Measurements from ENCODE around the gene FAM13A.

Gene FAM13A

DNA sequence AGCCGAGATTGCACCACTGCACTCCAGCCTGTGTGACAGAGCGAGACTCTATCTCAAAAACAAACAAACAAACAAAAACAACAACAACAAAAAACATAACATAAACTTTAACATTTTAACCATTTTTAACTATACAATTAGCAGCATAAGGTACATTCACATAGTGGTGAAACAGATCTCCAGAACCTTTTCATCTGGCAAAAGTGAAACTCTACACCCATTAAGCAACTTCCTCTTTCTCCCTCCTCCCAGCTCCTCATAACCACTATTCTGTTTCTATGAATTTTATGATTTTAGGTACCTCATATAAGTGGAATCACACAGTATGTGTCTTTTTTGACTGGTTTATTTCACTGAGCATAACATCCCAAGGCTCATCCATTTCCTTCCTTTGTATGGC lies 103.6 kb downstream of the FAM13A start:
- Histone ChIP-seq H3K4me2 (ENCODE audit: low read length) (no peak overlapping the region), H3K4me3 (ENCODE audit: low read length) (no peak overlapping the region), H3K9me2 (replicated peaks; ENCODE audit: control insufficient read depth, low read length) (no peaks in the 10 kb centered on the region), H3K27me3 (ENCODE audit: control insufficient read depth, low read length) (no peaks in the 10 kb centered on the region), H3K27ac (ENCODE audit: low read depth, low read length) (no peak overlapping the region), H3K36me3 (ENCODE audit: control insufficient read depth, low read length) (no peaks in the 10 kb centered on the region), H3K79me2 (ENCODE audit: control insufficient read depth, low read length) (no peaks in the 10 kb centered on the region), H3F3A (ENCODE audit: control insufficient read depth, insufficient read depth) (no peaks in the 10 kb centered on the region), H4K20me1 (ENCODE audit: control insufficient read depth, insufficient read depth, low read depth, low read length) (no peaks in the 10 kb centered on the region), H3K4me1 (ENCODE audit: control insufficient read depth, low read length) (no peaks in the 10 kb centered on the region), H3K9me3 (ENCODE audit: control insufficient read depth, insufficient read depth, low read length) (no peaks in the 10 kb centered on the region)
- TF ChIP-seq, protein P1, sequence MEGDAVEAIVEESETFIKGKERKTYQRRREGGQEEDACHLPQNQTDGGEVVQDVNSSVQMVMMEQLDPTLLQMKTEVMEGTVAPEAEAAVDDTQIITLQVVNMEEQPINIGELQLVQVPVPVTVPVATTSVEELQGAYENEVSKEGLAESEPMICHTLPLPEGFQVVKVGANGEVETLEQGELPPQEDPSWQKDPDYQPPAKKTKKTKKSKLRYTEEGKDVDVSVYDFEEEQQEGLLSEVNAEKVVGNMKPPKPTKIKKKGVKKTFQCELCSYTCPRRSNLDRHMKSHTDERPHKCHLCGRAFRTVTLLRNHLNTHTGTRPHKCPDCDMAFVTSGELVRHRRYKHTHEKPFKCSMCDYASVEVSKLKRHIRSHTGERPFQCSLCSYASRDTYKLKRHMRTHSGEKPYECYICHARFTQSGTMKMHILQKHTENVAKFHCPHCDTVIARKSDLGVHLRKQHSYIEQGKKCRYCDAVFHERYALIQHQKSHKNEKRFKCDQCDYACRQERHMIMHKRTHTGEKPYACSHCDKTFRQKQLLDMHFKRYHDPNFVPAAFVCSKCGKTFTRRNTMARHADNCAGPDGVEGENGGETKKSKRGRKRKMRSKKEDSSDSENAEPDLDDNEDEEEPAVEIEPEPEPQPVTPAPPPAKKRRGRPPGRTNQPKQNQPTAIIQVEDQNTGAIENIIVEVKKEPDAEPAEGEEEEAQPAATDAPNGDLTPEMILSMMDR (IDR thresholded peaks at IDR 0.05; ENCODE audit: low read depth, low read length, poor library complexity, severe bottlenecking), result no peak
- TF ChIP-seq EZH2phosphoT487 (IDR thresholded peaks at IDR 0.05; ENCODE audit: borderline replicate concordance, low read length), result no peak

DNA sequence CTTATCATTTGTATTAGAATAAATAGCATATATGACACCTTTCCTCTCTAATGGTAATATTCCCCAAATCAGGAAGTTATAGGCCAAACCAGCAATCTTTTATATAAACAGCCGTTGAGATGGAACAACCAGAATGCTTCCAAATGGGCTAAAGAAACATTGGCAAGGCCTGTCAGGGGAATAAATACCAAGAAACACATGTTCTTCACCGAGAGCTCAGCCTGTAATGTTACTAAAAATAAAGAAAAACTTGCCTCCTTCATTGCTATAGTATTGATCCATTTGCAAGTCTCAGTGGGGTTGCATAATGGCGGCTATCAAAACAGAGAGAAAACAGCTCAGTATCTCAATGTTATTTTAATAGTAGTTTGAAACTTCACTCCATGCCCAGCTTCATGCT lies 104.9 kb downstream of the FAM13A start:
- H3K9me2 ChIP-seq (replicated peaks; ENCODE audit: control insufficient read depth, low read length), result no peaks in the 10 kb centered on the region
- no peaks in the 10 kb centered on the region for H4K20me1 ChIP-seq (ENCODE audit: control insufficient read depth, insufficient read depth, low read depth, low read length)
- no peaks in the 10 kb centered on the region for H3F3A ChIP-seq (ENCODE audit: control insufficient read depth, insufficient read depth)
- no peaks in the 10 kb centered on the region for H3K27me3 ChIP-seq (ENCODE audit: control insufficient read depth, low read length)
- H3K4me2 ChIP-seq (ENCODE audit: low read length), result no peak overlapping the region
- H3K9me3 ChIP-seq (ENCODE audit: control insufficient read depth, insufficient read depth, low read length), result no peaks in the 10 kb centered on the region
- no peaks in the 10 kb centered on the region for H3K79me2 ChIP-seq (ENCODE audit: control insufficient read depth, low read length)
- no peaks in the 10 kb centered on the region for H3K4me1 ChIP-seq (ENCODE audit: control insufficient read depth, low read length)
- TF ChIP-seq EZH2phosphoT487 (IDR thresholded peaks at IDR 0.05; ENCODE audit: borderline replicate concordance, low read length), result no peak
- TF ChIP-seq, protein P1 (IDR thresholded peaks at IDR 0.05; ENCODE audit: low read depth, low read length, poor library complexity, severe bottlenecking), result no peak
- no peaks in the 10 kb centered on the region for H3K36me3 ChIP-seq (ENCODE audit: control insufficient read depth, low read length)
- no peak overlapping the region for H3K4me3 ChIP-seq (ENCODE audit: low read length)
- H3K27ac ChIP-seq (ENCODE audit: low read depth, low read length), result no peak overlapping the region

DNA sequence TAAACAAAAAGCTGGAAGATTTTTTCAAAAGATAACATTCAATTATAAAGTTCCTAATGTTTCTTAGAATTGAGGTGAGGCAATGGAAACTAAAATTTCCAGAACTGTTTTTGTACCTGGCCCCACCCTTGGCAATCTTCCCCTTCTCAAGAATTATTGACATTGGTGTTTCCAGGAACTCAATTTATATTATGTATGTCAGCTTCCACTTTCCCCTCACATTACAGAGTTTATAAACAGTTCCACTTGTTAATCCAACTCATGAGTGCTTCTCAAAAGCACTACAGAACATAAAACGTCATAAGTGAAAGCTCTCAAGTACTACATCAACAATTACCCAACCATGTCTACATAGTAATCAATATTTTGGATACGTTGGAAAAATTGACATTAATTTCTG lies 107.4 kb downstream of the FAM13A start:
- H3K4me2 ChIP-seq (ENCODE audit: low read length), result no peak overlapping the region
- no peaks in the 10 kb centered on the region for H3K4me1 ChIP-seq (ENCODE audit: control insufficient read depth, low read length)
- H3K4me3 ChIP-seq (ENCODE audit: low read length), result no peak overlapping the region
- no peaks in the 10 kb centered on the region for H3K27me3 ChIP-seq (ENCODE audit: control insufficient read depth, low read length)
- no peaks in the 10 kb centered on the region for H3F3A ChIP-seq (ENCODE audit: control insufficient read depth, insufficient read depth)
- no peaks in the 10 kb centered on the region for H4K20me1 ChIP-seq (ENCODE audit: control insufficient read depth, insufficient read depth, low read depth, low read length)
- no peaks in the 10 kb centered on the region for H3K9me2 ChIP-seq (replicated peaks; ENCODE audit: control insufficient read depth, low read length)
- H3K9me3 ChIP-seq (ENCODE audit: control insufficient read depth, insufficient read depth, low read length), result no peaks in the 10 kb centered on the region
- no peaks in the 10 kb centered on the region for H3K36me3 ChIP-seq (ENCODE audit: control insufficient read depth, low read length)
- H3K79me2 ChIP-seq (ENCODE audit: control insufficient read depth, low read length), result no peaks in the 10 kb centered on the region
- TF ChIP-seq, protein P1 (IDR thresholded peaks at IDR 0.05; ENCODE audit: low read depth, low read length, poor library complexity, severe bottlenecking), result no peak
- no peak for TF ChIP-seq EZH2phosphoT487 (IDR thresholded peaks at IDR 0.05; ENCODE audit: borderline replicate concordance, low read length)
- no peak overlapping the region for H3K27ac ChIP-seq (ENCODE audit: low read depth, low read length)

DNA sequence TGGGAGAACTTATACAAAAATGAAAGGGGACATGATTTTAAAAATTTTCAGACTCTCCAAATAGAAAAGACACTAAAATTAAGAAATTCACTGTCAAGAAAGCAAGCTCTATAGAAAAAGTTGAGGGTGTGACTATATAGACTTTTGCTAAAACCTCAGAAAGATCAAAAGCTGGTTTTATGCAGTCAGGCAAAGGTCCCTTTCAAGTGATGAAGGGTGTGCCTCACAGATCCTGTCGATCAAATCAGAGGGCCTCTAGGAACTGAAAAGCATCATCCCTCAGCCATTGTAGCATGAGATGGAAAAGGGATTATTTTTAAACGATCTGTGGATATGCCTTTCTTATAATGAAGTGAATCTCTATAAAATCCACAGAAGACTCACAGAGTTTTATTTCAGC lies 116.5 kb downstream of the FAM13A start:
- Histone ChIP-seq H3K79me2 (ENCODE audit: control insufficient read depth, low read length) (no peaks in the 10 kb centered on the region), H3K9me2 (replicated peaks; ENCODE audit: control insufficient read depth, low read length) (no peaks in the 10 kb centered on the region), H3K4me1 (ENCODE audit: control insufficient read depth, low read length) (no peaks in the 10 kb centered on the region), H3F3A (ENCODE audit: control insufficient read depth, insufficient read depth) (no peaks in the 10 kb centered on the region), H4K20me1 (ENCODE audit: control insufficient read depth, insufficient read depth, low read depth, low read length) (no peaks in the 10 kb centered on the region), H3K27me3 (ENCODE audit: control insufficient read depth, low read length) (no peaks in the 10 kb centered on the region), H3K36me3 (ENCODE audit: control insufficient read depth, low read length) (no peaks in the 10 kb centered on the region), H3K27ac (ENCODE audit: low read depth, low read length) (no peak overlapping the region), H3K4me2 (ENCODE audit: low read length) (no peak overlapping the region), H3K4me3 (ENCODE audit: low read length) (no peak overlapping the region), H3K9me3 (ENCODE audit: control insufficient read depth, insufficient read depth, low read length) (no peaks in the 10 kb centered on the region)
- TF ChIP-seq, protein P1 (IDR thresholded peaks at IDR 0.05; ENCODE audit: low read depth, low read length, poor library complexity, severe bottlenecking), result no peak
- no peak for TF ChIP-seq EZH2phosphoT487 (IDR thresholded peaks at IDR 0.05; ENCODE audit: borderline replicate concordance, low read length)

Measured in DOHH2 (cell line).